HTR-8/SVneo (cell line): ENCODE results near the gene FAM53B.

Experiments
- DNase-seq: peaks from one replicate; pipeline ENCODE4 v3.0.0; 2011; ENCODE audit warnings: low spot score, mixed read lengths; ENCODE audit not compliant: insufficient read length
- FAIRE-seq: peaks from 2 replicates; lab custom pipeline; 2011; peaks lifted over from hg19 to GRCh38; lab: Jason Lieb, UNC

The FAM53B gene

GRCh38 chr10:124743191-124744101 is 732 bp downstream of the FAM53B start:
- peak; percentile 11 for DNase-seq
- FAIRE-seq = no peak

DNA sequence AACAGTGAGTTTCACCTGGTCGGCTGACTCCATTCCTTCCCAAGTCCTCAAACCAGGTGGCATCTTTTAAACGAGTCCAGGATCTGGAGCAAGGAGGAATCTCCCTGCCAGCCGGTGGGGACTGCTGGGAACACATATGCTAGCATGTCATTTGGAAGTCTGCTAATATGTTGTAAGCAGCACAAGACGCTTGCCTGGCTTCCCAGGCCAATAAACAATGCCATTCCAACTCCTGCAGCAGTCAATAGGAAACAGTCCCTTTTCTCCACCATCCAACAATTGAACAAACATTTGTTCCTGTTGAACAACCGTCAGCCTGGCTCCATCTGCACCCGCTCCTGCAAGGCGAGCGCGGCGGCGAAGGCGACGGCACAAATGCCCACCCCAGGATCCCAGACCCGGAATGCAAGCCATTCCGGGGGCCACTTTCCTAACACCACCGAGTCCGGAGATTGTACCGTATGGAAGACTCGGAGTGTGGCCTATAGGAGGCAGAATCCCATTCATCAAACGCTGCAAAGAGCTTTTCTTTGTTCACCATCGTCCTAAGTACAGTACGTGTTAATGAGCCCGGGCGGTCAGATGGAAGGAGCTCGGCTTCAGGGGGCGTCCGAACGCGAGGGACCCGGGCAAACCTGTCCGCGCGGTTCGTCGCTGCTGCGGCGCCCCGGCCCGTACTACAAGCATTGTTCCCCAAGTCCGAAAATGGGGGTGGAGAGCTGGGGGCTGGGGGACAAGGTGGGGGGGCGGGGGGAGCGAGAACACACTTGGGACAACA is 1.6 kb downstream of the FAM53B start:
- DNase-seq = no peak
- FAIRE-seq = no peak

GRCh38 chr10:124741922-124742412 is 2.2 kb downstream of the FAM53B start:
- no peak for FAIRE-seq
- DNase-seq = no peak

GRCh38 chr10:124741281-124741921 is 2.8 kb downstream of the FAM53B start:
- DNase-seq (peak; percentile 70), FAIRE-seq (no peak)

- no peak for DNase-seq
- no peak for FAIRE-seq
Observed at GRCh38 chr10:124740369-124741280, 3.6 kb downstream of the FAM53B start.

GRCh38 chr10:124739986-124740368 is 4.2 kb downstream of the FAM53B start:
- FAIRE-seq (no peak), DNase-seq (no peak)

- FAIRE-seq = no peak
- no peak for DNase-seq
Observed at GRCh38 chr10:124739119-124739921, 4.9 kb downstream of the FAM53B start.

- DNase-seq (no peak), FAIRE-seq (no peak)
Observed at GRCh38 chr10:124738441-124738840, 5.7 kb downstream of the FAM53B start.

DNA sequence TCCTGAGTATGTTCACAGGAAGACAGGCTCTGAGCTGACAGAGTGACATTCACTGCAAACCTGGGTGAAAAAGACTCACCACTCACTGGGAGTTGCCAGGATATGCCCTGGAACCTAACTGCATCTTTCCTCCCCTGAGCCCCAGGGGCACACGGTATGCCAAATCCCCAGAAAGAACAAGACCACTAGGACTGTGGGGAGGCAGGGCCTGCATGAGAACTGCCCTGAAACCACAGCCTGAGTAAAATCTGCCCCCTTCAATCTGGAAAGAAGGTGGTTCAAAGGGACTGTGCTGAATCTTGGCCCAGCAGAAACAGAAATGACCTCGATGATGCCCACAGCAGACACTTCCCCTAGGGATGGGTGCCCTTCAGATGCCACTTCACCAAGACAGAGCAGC is 6.5 kb downstream of the FAM53B start:
- FAIRE-seq (no peak), DNase-seq (no peak)

- DNase-seq = no peak
- no peak for FAIRE-seq
Observed at GRCh38 chr10:124737221-124737620, 7.0 kb downstream of the FAM53B start.

GRCh38 chr10:124736491-124737136 is 7.6 kb downstream of the FAM53B start:
- no peak for FAIRE-seq

GRCh38 chr10:124735491-124736286 is 8.5 kb downstream of the FAM53B start:
- FAIRE-seq = no peak
- DNase-seq = no peak

More at GRCh38 chr10:124736491-124737136, 7.6 kb downstream of the FAM53B start:
- DNase-seq = no peak

DNA sequence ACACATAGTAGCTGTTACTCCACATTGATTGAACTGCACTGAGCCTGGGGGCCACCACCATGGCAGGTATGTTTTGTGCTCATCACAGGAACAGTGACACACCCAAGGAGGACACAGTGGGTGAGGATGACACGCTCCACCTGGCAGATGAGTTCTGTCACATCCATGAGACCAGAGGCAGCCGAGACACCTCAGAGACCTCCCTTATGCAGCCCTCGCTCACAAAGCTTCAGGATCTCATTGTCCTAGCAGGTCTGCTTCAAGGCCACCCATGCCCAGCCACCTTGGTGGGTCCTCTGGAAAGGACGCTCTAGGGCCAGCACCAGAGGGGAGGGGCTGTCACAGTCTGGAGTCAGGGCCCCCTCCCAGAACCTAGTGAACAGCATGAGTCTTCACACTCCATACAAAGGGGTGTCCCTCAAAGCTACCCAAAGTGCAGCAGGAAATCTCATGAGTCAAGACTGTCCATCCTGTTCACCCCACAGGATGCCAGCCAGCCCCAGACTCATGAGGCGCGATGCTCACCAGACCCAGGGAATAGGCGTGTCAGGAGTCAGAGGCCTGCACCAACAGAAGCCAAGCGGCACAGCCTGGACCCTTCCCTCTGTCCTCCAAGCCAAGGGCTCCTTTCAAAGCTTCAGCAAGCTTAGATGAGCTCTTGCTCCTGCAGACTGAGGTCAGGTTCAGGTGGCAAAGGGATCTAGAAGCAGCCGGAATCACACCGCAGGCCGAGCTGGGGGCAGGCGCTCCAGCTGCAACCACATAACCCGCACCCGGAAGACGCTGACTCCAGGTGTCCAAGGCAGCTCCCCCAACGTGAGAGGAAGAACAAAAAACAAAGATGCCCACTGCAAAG is 9.6 kb downstream of the FAM53B start:
- FAIRE-seq (no peak), DNase-seq (no peak)

DNA sequence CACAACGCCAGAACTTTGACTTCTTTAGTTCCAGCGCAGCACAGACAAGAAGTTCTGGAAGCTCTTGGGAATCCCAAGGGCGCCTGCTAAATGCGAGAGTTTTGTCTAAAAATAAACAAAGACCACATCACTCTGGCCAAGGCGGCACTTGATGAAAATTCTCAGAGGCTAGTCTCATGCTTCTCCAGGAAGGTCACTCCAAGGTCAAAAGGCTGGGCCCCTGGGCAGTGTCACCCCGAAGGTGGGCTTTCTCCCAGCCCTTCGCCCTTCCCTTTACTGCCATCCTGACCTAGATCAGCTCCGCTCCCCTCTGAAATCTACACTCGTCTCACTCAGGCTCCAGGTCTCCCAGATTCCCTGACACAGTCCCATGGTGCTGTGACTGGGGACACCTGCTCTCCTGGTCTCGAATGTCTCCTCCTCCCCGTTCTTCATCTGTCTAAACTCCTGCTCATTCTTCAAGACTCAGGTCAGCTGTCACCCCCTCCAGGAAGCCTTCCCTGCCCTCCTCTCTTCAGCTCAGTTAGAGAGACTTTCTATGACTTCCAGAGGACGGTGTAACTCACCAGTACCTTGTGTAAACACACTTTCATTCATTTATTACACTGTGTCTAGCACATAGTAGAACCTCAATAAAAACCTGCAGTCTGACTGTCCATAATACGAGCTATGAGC is 10.5 kb downstream of the FAM53B start:
- FAIRE-seq (no peak), DNase-seq (no peak)

DNA sequence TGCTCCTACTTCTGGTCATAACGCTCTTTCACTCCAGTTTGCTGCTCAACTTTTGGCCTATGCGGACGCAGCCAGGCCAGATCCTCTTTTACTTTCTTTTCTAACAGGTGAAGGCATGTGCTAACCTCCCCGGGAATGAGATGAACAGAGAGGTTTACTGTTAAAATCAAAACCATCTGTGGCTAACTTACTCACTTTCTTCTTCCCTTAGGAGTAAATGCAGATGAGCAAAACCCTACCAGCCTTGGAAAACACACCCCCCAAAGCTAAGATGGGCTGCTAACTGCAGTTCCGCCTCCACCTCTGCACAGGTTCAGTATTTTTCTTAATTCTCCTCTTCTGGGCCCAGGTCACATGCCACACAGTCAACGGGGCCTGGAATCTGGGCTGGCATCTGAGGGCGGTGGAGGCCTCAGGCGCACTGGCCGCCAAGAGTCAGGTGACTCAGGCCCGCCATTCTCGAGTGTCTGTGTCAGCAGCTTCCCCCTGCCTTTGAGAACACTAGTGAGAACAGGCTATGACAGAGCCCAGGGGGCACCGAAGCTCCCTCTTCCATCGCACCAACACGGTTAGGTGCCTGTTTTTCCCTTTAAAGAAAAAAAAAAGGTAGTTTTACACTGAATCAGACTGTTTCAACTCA is 11.1 kb downstream of the FAM53B start:
- FAIRE-seq (no peak), DNase-seq (no peak)

- DNase-seq (no peak), FAIRE-seq (no peak)
Observed at GRCh38 chr10:124731551-124731950, 12.6 kb downstream of the FAM53B start.
